ENCODE results near the gene AAGAB. TPM values are rescaled to one million over a fixed set of nuclear protein-coding genes. Genes with fewer than 3 reads are reported as not detected.
"Not testable (repeated sequence)": the region's sequence is repeated elsewhere in the genome, so short reads cannot be mapped to it uniquely, and the experiment has no call there.

AAGAB gene
- total RNA-seq, 2 experiments from 2014 or later: 50.4 to 51.2 TPM

DNA sequence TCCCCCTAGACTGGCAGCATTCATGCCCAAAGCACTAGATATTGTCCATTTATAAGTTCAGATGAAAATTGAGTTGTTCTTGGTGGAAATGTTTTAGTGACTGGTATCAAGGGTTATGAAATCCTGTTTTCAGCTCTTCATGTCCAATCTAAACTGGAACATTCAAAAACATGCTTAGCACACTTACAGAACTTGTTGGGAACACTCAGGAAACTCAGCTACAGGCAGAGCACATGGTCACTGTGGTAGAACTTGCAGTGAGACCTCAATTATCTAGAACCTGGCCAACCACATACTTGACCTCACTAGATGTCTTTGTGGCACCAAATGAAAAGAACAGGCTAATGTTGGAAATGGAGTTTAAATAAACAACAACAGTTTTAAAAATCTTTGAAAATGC is 100.2 kb downstream of the AAGAB start:
- Mint-ChIP-seq H3K4me1 (peaks cover 60% of the 10 kb centered on the region), H3K27me3 (no peaks in the 10 kb centered on the region), H3K36me3 (ENCODE audit: low read depth) (peaks cover 54% of the 10 kb centered on the region), H3K4me3 (no peak overlapping the region), H3K9me3 (peaks cover 6% of the 10 kb centered on the region), H3K27ac (no peak overlapping the region)
- ChIA-PET POLR2A (no interaction called here), CTCF (no interaction called here)
- no peak for DNase-seq

DNA sequence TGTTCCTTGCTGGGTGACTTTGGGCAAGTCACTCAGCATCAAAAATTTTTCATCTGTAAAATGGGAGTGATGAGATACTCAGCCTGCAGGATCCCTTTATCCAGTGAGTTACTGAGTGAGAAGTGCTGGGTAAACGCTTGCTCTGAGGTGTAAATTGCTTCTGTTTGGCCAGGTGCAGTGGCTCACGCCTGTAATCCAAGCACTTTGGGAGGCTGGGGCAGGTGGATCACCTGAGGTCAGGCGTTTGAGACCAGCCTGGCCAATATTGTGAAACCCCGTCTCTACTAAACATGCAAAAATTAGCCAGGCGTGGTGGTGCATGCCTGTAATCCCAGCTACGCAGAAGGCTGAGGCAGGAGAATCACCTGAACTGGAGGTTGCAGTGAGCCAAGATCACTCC is 101.4 kb downstream of the AAGAB start:
- peaks cover 69% of the 10 kb centered on the region for H3K4me1 Mint-ChIP-seq
- CTCF ChIA-PET: not testable (repeated sequence)

DNA sequence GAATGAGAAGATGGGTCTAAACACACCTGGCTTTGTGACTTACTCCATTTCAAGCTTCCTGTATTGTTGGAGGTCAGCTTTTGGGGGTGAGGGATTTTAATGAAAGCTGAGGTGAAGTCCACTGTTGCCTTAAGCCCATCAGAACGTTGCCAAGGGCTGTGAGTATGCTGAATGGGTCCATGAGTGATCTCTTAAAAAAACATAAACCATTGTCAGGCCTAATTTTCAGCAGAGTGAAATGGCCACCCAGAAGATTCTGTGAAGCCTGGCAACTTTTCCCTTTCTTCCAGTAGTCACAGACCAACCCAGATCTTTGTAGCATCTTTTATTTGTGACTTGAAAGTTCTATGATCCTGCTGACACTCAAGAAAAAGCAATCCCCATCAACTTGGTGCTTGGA is 102.0 kb downstream of the AAGAB start:
- Mint-ChIP-seq H3K9me3 (peaks cover 6% of the 10 kb centered on the region), H3K27ac (no peak overlapping the region), H3K4me1 (peaks cover 69% of the 10 kb centered on the region), H3K27me3 (no peaks in the 10 kb centered on the region), H3K4me3 (no peak overlapping the region), H3K36me3 (ENCODE audit: low read depth) (peaks cover 47% of the 10 kb centered on the region)
- CTCF ChIA-PET: no interaction called here
- POLR2A ChIA-PET: interaction anchor here (1.0 kb wide), 1 partner anchor 50 kb away, joined by 4 read pairs; no protein-coding TSS in a partner anchor
- DNase-seq: no peak

More for the DNA sequence above, 101.4 kb downstream of the AAGAB start:
- H3K36me3 Mint-ChIP-seq (ENCODE audit: low read depth): peaks cover 48% of the 10 kb centered on the region
- H3K9me3 Mint-ChIP-seq, DNase-seq, H3K4me3 Mint-ChIP-seq, H3K27me3 Mint-ChIP-seq, H3K27ac Mint-ChIP-seq: not testable (repeated sequence)
- POLR2A ChIA-PET: interaction anchor here (1.0 kb wide), 1 partner anchor 51 kb away, joined by 4 read pairs; no protein-coding TSS in a partner anchor

Other genes with a start within 250 kb of the AAGAB start
- 100 to 1,000 TPM; 145 to 148 TPM for gene SMAD3, start 189.1 kb downstream of the AAGAB start, total RNA-seq
- gene IQCH, start 125 bp upstream of the AAGAB start, total RNA-seq: under 1 TPM; 0.78 to 0.98 TPM